Effector memory CD8-positive, alpha-beta T cell (primary cell): Measurements from ENCODE around the gene INHBB.

Experiments
- ATAC-seq: fragments of 150-1000 bp; cut with Tn5 transposase; replicated peaks from 2 replicates; pipeline ENCODE4 v1.10.0; 2021; ENCODE audit warnings: mild to moderate bottlenecking, moderate library complexity
- DNase-seq, 3 experiments: peaks; one replicate each; pipeline ENCODE4 v3.0.0; 2021
- H3K27ac Mint-ChIP-seq, 2 donors: one replicate each; pipeline ENCODE4 v1.8.0; 2022; ENCODE audit warnings: mild to moderate bottlenecking in 2 of 2, mixed read lengths in 2 of 2, moderate library complexity in 2 of 2
- H3K27me3 Mint-ChIP-seq, 2 donors: one replicate each; pipeline ENCODE4 v1.8.0; 2022; ENCODE audit warnings: mixed read lengths in 2 of 2
- H3K36me3 Mint-ChIP-seq: one replicate; pipeline ENCODE4 v1.8.0; 2022; ENCODE audit warnings: mild to moderate bottlenecking, moderate library complexity, mixed read lengths; ENCODE audit not compliant: insufficient read depth
- H3K4me1 Mint-ChIP-seq, 2 donors: one replicate each; pipeline ENCODE4 v1.8.0; 2022; ENCODE audit warnings: low read depth in 2 of 2, mixed read lengths in 2 of 2
- H3K4me3 Mint-ChIP-seq, 2 donors: one replicate each; pipeline ENCODE4 v1.8.0; 2022; ENCODE audit warnings: mild to moderate bottlenecking in 2 of 2, mixed read lengths in 2 of 2, moderate library complexity in 2 of 2
- H3K9me3 Mint-ChIP-seq, 2 donors: one replicate each; pipeline ENCODE4 v1.8.0; 2022; ENCODE audit warnings: mixed read lengths in 2 of 2

Gene INHBB

GRCh38 chr2:120360307-120360855, 14.4 kb downstream of the INHBB start:
- DNase-seq, result no peak
- Mint-ChIP-seq H3K4me3 (no peak overlapping the region), H3K9me3 (no peaks in the 10 kb centered on the region)

GRCh38 chr2:120362926-120363325, 17.0 kb downstream of the INHBB start:
- peaks cover 34 to 71% of the 10 kb centered on the region in 2 donors for H3K27me3 Mint-ChIP-seq
- H3K27ac Mint-ChIP-seq, result no peak overlapping the region
- H3K36me3 Mint-ChIP-seq, result no peaks in the 10 kb centered on the region
- DNase-seq (no peak), ATAC-seq (no peak)
- no peaks in the 10 kb centered on the region for H3K9me3 Mint-ChIP-seq
- no peak overlapping the region for H3K4me3 Mint-ChIP-seq
- H3K4me1 Mint-ChIP-seq, result peaks cover 0 to 2% of the 10 kb centered on the region in 2 donors

More at GRCh38 chr2:120360307-120360855, 14.4 kb downstream of the INHBB start:
- H3K27me3 Mint-ChIP-seq, result peaks cover 21 to 67% of the 10 kb centered on the region in 2 donors
- no peaks in the 10 kb centered on the region for H3K4me1 Mint-ChIP-seq
- H3K27ac Mint-ChIP-seq, result no peak overlapping the region
- H3K36me3 Mint-ChIP-seq, result no peaks in the 10 kb centered on the region
- no peak for ATAC-seq

- no peak for DNase-seq
- Mint-ChIP-seq H3K36me3 (no peaks in the 10 kb centered on the region), H3K4me3 (no peak overlapping the region), H3K9me3 (no peaks in the 10 kb centered on the region), H3K27ac (no peak overlapping the region), H3K4me1 (peaks cover 0 to 2% of the 10 kb centered on the region in 2 donors), H3K27me3 (peaks cover 17 to 49% of the 10 kb centered on the region in 2 donors)
- ATAC-seq, result no peak
Measured at GRCh38 chr2:120365236-120365793, 19.4 kb downstream of the INHBB start.

GRCh38 chr2:120366698-120367097, 20.8 kb downstream of the INHBB start:
- no peak for ATAC-seq
- Mint-ChIP-seq H3K9me3 (no peaks in the 10 kb centered on the region), H3K4me3 (no peak overlapping the region), H3K27ac (no peak overlapping the region), H3K27me3 (peaks cover 20 to 49% of the 10 kb centered on the region in 2 donors), H3K36me3 (no peaks in the 10 kb centered on the region), H3K4me1 (peaks cover 0 to 2% of the 10 kb centered on the region in 2 donors)
- DNase-seq, result no peak

GRCh38 chr2:120367221-120367620, 21.3 kb downstream of the INHBB start:
- peaks cover 0 to 2% of the 10 kb centered on the region in 2 donors for H3K4me1 Mint-ChIP-seq
- no peaks in the 10 kb centered on the region for H3K36me3 Mint-ChIP-seq
- no peak overlapping the region for H3K27ac Mint-ChIP-seq
- no peaks in the 10 kb centered on the region for H3K9me3 Mint-ChIP-seq
- DNase-seq (no peak), ATAC-seq (no peak)
- H3K27me3 Mint-ChIP-seq, result peaks cover 24 to 49% of the 10 kb centered on the region in 2 donors
- no peak overlapping the region for H3K4me3 Mint-ChIP-seq

GRCh38 chr2:120367649-120368048, 21.7 kb downstream of the INHBB start:
- peaks cover 24 to 44% of the 10 kb centered on the region in 2 donors for H3K27me3 Mint-ChIP-seq
- H3K4me1 Mint-ChIP-seq, result peaks cover 0 to 2% of the 10 kb centered on the region in 2 donors
- DNase-seq (no peak), ATAC-seq (no peak)
- no peaks in the 10 kb centered on the region for H3K36me3 Mint-ChIP-seq
- H3K27ac Mint-ChIP-seq, result no peak overlapping the region
- no peaks in the 10 kb centered on the region for H3K9me3 Mint-ChIP-seq
- no peak overlapping the region for H3K4me3 Mint-ChIP-seq

- peaks cover 0 to 2% of the 10 kb centered on the region in 2 donors for H3K4me1 Mint-ChIP-seq
- ATAC-seq (no peak), DNase-seq (no peak)
- H3K27me3 Mint-ChIP-seq, result peaks cover 24 to 40% of the 10 kb centered on the region in 2 donors
- H3K36me3 Mint-ChIP-seq, result no peaks in the 10 kb centered on the region
- no peak overlapping the region for H3K4me3 Mint-ChIP-seq
- no peaks in the 10 kb centered on the region for H3K9me3 Mint-ChIP-seq
- H3K27ac Mint-ChIP-seq, result no peak overlapping the region
Measured at GRCh38 chr2:120368086-120368485, 22.1 kb downstream of the INHBB start.

GRCh38 chr2:120369250-120369649, 23.3 kb downstream of the INHBB start:
- H3K36me3 Mint-ChIP-seq, result no peaks in the 10 kb centered on the region
- peaks cover 24 to 31% of the 10 kb centered on the region in 2 donors for H3K27me3 Mint-ChIP-seq
- no peak for DNase-seq
- ATAC-seq, result no peak
- H3K4me1 Mint-ChIP-seq, result peaks cover 0 to 2% of the 10 kb centered on the region in 2 donors
- no peak overlapping the region for H3K27ac Mint-ChIP-seq
- H3K9me3 Mint-ChIP-seq, result no peaks in the 10 kb centered on the region
- H3K4me3 Mint-ChIP-seq, result no peak overlapping the region

- H3K4me3 Mint-ChIP-seq, result no peak overlapping the region
- no peaks in the 10 kb centered on the region for H3K36me3 Mint-ChIP-seq
- DNase-seq (no peak), ATAC-seq (no peak)
- no peaks in the 10 kb centered on the region for H3K9me3 Mint-ChIP-seq
- H3K27me3 Mint-ChIP-seq, result peaks cover 7 to 20% of the 10 kb centered on the region in 2 donors
- H3K4me1 Mint-ChIP-seq, result peaks cover 0 to 2% of the 10 kb centered on the region in 2 donors
- no peak overlapping the region for H3K27ac Mint-ChIP-seq
Measured at GRCh38 chr2:120371969-120372625, 26.2 kb downstream of the INHBB start.

GRCh38 chr2:120372816-120373215, 26.9 kb downstream of the INHBB start:
- Mint-ChIP-seq H3K27me3 (peaks cover 12 to 20% of the 10 kb centered on the region in 2 donors), H3K27ac (no peak overlapping the region), H3K36me3 (no peaks in the 10 kb centered on the region), H3K9me3 (no peaks in the 10 kb centered on the region), H3K4me3 (no peak overlapping the region), H3K4me1 (no peaks in the 10 kb centered on the region)
- no peak for ATAC-seq
- DNase-seq, result no peak

- ATAC-seq (no peak), DNase-seq (no peak)
- Mint-ChIP-seq H3K27me3 (peaks cover 18 to 23% of the 10 kb centered on the region in 2 donors), H3K27ac (no peak overlapping the region), H3K4me1 (no peaks in the 10 kb centered on the region), H3K4me3 (no peak overlapping the region), H3K36me3 (no peaks in the 10 kb centered on the region), H3K9me3 (no peaks in the 10 kb centered on the region)
Measured at GRCh38 chr2:120373424-120373823, 27.5 kb downstream of the INHBB start.

GRCh38 chr2:120374821-120375220, 28.9 kb downstream of the INHBB start:
- H3K4me1 Mint-ChIP-seq, result no peaks in the 10 kb centered on the region
- ATAC-seq (no peak), DNase-seq (no peak)
- peaks cover 20 to 37% of the 10 kb centered on the region in 2 donors for H3K27me3 Mint-ChIP-seq
- H3K9me3 Mint-ChIP-seq, result no peaks in the 10 kb centered on the region
- H3K4me3 Mint-ChIP-seq, result no peak overlapping the region
- no peaks in the 10 kb centered on the region for H3K36me3 Mint-ChIP-seq
- no peak overlapping the region for H3K27ac Mint-ChIP-seq

- Mint-ChIP-seq H3K4me3 (no peak overlapping the region), H3K36me3 (no peaks in the 10 kb centered on the region), H3K9me3 (no peaks in the 10 kb centered on the region), H3K27me3 (peaks cover 20 to 43% of the 10 kb centered on the region in 2 donors), H3K27ac (no peak overlapping the region), H3K4me1 (no peaks in the 10 kb centered on the region)
- ATAC-seq, result no peak
- no peak for DNase-seq
Measured at GRCh38 chr2:120375251-120376020, 29.5 kb downstream of the INHBB start.
